Measurements from ENCODE around the gene PHF19.

DNA sequence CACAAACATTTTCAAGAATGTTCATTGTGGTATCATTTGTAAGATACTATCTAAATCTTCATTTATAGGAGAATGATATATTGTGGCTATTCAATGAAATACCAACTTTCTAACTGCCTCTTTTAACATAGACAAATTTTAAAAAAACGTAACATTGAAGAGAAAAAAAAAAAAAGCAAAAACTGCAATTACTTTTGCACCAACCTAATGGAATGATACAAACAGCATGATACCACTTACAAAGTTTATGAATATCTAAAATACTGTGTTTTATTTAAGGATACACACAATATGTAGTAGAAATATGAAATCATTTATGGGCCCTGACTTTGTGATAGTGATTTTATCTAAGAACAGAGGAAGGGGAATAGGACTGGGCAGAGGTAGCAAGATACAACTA, 58.4 kb downstream of the PHF19 start:
- no peak for TF ChIP-seq POLR2AphosphoS5 (IDR thresholded peaks at IDR 0.05; ENCODE audit: low read depth)
- no peak for TF ChIP-seq EZH2 (IDR thresholded peaks at IDR 0.05; ENCODE audit: low read depth, unreplicated experiment)
- TF ChIP-seq, protein P1, sequence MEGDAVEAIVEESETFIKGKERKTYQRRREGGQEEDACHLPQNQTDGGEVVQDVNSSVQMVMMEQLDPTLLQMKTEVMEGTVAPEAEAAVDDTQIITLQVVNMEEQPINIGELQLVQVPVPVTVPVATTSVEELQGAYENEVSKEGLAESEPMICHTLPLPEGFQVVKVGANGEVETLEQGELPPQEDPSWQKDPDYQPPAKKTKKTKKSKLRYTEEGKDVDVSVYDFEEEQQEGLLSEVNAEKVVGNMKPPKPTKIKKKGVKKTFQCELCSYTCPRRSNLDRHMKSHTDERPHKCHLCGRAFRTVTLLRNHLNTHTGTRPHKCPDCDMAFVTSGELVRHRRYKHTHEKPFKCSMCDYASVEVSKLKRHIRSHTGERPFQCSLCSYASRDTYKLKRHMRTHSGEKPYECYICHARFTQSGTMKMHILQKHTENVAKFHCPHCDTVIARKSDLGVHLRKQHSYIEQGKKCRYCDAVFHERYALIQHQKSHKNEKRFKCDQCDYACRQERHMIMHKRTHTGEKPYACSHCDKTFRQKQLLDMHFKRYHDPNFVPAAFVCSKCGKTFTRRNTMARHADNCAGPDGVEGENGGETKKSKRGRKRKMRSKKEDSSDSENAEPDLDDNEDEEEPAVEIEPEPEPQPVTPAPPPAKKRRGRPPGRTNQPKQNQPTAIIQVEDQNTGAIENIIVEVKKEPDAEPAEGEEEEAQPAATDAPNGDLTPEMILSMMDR (conservative IDR thresholded peaks at IDR 0.05; ENCODE audit: low read depth in 2 of 2) = no peak
- TF ChIP-seq, protein P2, sequence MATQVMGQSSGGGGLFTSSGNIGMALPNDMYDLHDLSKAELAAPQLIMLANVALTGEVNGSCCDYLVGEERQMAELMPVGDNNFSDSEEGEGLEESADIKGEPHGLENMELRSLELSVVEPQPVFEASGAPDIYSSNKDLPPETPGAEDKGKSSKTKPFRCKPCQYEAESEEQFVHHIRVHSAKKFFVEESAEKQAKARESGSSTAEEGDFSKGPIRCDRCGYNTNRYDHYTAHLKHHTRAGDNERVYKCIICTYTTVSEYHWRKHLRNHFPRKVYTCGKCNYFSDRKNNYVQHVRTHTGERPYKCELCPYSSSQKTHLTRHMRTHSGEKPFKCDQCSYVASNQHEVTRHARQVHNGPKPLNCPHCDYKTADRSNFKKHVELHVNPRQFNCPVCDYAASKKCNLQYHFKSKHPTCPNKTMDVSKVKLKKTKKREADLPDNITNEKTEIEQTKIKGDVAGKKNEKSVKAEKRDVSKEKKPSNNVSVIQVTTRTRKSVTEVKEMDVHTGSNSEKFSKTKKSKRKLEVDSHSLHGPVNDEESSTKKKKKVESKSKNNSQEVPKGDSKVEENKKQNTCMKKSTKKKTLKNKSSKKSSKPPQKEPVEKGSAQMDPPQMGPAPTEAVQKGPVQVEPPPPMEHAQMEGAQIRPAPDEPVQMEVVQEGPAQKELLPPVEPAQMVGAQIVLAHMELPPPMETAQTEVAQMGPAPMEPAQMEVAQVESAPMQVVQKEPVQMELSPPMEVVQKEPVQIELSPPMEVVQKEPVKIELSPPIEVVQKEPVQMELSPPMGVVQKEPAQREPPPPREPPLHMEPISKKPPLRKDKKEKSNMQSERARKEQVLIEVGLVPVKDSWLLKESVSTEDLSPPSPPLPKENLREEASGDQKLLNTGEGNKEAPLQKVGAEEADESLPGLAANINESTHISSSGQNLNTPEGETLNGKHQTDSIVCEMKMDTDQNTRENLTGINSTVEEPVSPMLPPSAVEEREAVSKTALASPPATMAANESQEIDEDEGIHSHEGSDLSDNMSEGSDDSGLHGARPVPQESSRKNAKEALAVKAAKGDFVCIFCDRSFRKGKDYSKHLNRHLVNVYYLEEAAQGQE (IDR thresholded peaks at IDR 0.05; ENCODE audit: unreplicated experiment) = no peak
- no peak for TF ChIP-seq EZH2phosphoT487 (IDR thresholded peaks at IDR 0.05; ENCODE audit: unreplicated experiment)
- no peak for TF ChIP-seq ZNF114 (CRISPR knock-in tag; IDR thresholded peaks at IDR 0.05)
- no peak for TF ChIP-seq NANOG (IDR thresholded peaks at IDR 0.05; ENCODE audit: borderline replicate concordance)
- TF ChIP-seq, protein P3, sequence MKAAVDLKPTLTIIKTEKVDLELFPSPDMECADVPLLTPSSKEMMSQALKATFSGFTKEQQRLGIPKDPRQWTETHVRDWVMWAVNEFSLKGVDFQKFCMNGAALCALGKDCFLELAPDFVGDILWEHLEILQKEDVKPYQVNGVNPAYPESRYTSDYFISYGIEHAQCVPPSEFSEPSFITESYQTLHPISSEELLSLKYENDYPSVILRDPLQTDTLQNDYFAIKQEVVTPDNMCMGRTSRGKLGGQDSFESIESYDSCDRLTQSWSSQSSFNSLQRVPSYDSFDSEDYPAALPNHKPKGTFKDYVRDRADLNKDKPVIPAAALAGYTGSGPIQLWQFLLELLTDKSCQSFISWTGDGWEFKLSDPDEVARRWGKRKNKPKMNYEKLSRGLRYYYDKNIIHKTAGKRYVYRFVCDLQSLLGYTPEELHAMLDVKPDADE (IDR thresholded peaks at IDR 0.05) = no peak

All from GM23338 (cell line).